IMR-90 (cell line): Measurements from ENCODE around the gene RASGRP4. TPM values are rescaled to one million over a fixed set of nuclear protein-coding genes. Genes with fewer than 3 reads are reported as not detected.
A peak's percentile ranks its signal among the peaks of the same experiment; 100 is the strongest.

Experiments used
- ATAC-seq: fragments of 200-7000 bp; cut with Tn5 transposase; 2 replicates; pipeline ENCODE4 v1.9.1; 2020; ENCODE audit warnings: low read depth, mild to moderate bottlenecking, moderate library complexity
- BruUV-seq: library from RNA; stranded (reverse); fragments of 400-500 nt; replicated peaks from 2 replicates; lab custom pipeline; 2021; lab: Mats Ljungman, UMichigan
- CTCF ChIA-PET: fragments of 300-600 bp; formaldehyde crosslinking; extraction: SDS; loops from one replicate; lab custom pipeline; 2021; ENCODE audit warnings: antibody characterized with exemption; lab: Yijun Ruan, JAX
- POLR2A ChIA-PET: fragments of 300-600 bp; sonication (Branson Sonifier 250); formaldehyde crosslinking; loops from one replicate; lab custom pipeline; 2022; ENCODE audit warnings: antibody characterized with exemption; ENCODE audit not compliant: unreplicated experiment; lab: Charles Lee
- DNase-seq: peaks from one replicate; pipeline ENCODE4 v3.0.0; 2013
- H2AFZ ChIP-seq: replicated peaks from 2 replicates; pipeline ENCODE3; 2013; ENCODE audit warnings: low read length, mild to moderate bottlenecking; ENCODE audit not compliant: poor library complexity
- H2AK5ac ChIP-seq: 2 replicates; pipeline ENCODE4 v1.6.1; 2013; ENCODE audit warnings: low read depth, low read length, inconsistent platforms
- H2AK9ac ChIP-seq: replicated peaks from 2 replicates; pipeline ENCODE3; 2013; ENCODE audit warnings: mild to moderate bottlenecking, low read depth, low read length, moderate library complexity; ENCODE audit not compliant: poor library complexity
- H2BK120ac ChIP-seq: 2 replicates; pipeline ENCODE4 v1.6.1; 2013; ENCODE audit warnings: low read depth, low read length, inconsistent platforms
- H2BK15ac ChIP-seq: 3 replicates; pipeline ENCODE4 v1.6.1; 2013; ENCODE audit warnings: low read depth, low read length, inconsistent platforms
- H2BK20ac ChIP-seq: 2 replicates; pipeline ENCODE4 v1.6.1; 2013; ENCODE audit warnings: low read depth, mild to moderate bottlenecking, inconsistent platforms, low read length, moderate library complexity
- H2BK5ac ChIP-seq: 2 replicates; pipeline ENCODE4 v1.6.1; 2013; ENCODE audit warnings: mild to moderate bottlenecking, low read depth, low read length, inconsistent platforms; ENCODE audit not compliant: poor library complexity, severe bottlenecking
- H3K14ac ChIP-seq: replicated peaks from 2 replicates; pipeline ENCODE4 v1.6.1; 2013; ENCODE audit warnings: low read depth, low read length, inconsistent platforms
- H3K18ac ChIP-seq: 2 replicates; pipeline ENCODE4 v1.6.1; 2013; ENCODE audit warnings: low read depth, low read length, control low read depth
- H3K23ac ChIP-seq: 2 replicates; pipeline ENCODE4 v1.6.1; 2013; ENCODE audit warnings: low read depth, low read length, inconsistent platforms
- H3K27ac ChIP-seq: 2 replicates; pipeline ENCODE4 v1.5.1; 2013; ENCODE audit warnings: mild to moderate bottlenecking, control low read depth, low read length; ENCODE audit not compliant: insufficient read depth
- H3K27me3 ChIP-seq: 2 replicates; pipeline ENCODE4 v1.6.1; 2013; ENCODE audit warnings: low read length; ENCODE audit not compliant: control insufficient read depth, insufficient read depth
- H3K36me3 ChIP-seq: 2 replicates; pipeline ENCODE4 v1.6.1; 2013; ENCODE audit warnings: low read length, mixed read lengths; ENCODE audit not compliant: control insufficient read depth, insufficient read depth
- H3K4ac ChIP-seq: 2 replicates; pipeline ENCODE4 v1.6.1; 2013; ENCODE audit warnings: low read depth, low read length, inconsistent platforms
- H3K4me1 ChIP-seq: 2 replicates; pipeline ENCODE4 v1.6.1; 2013; ENCODE audit warnings: low read length, mixed read lengths; ENCODE audit not compliant: control insufficient read depth, insufficient read depth
- H3K4me2 ChIP-seq: 2 replicates; pipeline ENCODE4 v1.6.1; 2013; ENCODE audit warnings: low read depth, mild to moderate bottlenecking, control low read depth, low read length, moderate library complexity
- H3K4me3 ChIP-seq: 2 replicates; pipeline ENCODE4 v1.5.1; 2013; ENCODE audit warnings: low read depth, mild to moderate bottlenecking, control low read depth, low read length, moderate library complexity; ENCODE audit not compliant: insufficient read depth
- H3K56ac ChIP-seq: 2 replicates; pipeline ENCODE4 v1.6.1; 2013; ENCODE audit warnings: low read length, inconsistent platforms; ENCODE audit not compliant: insufficient read depth; ENCODE audit errors: extremely low read depth
- H3K79me1 ChIP-seq, 2 experiments: 2 replicates each; pipeline ENCODE4 v1.6.1; 2013; ENCODE audit warnings: low read length in 2 of 2, inconsistent platforms in 1 of 2, low read depth in 1 of 2
- H3K9ac ChIP-seq: 2 replicates; pipeline ENCODE4 v1.6.1; 2013; ENCODE audit warnings: low read depth, low read length, control low read depth
- H3K9me1 ChIP-seq: 2 replicates; pipeline ENCODE4 v1.6.1; 2013; ENCODE audit warnings: low read length, inconsistent platforms; ENCODE audit not compliant: insufficient read depth
- H3K9me3 ChIP-seq: 2 replicates; pipeline ENCODE4 v1.6.1; 2013; ENCODE audit warnings: low read length; ENCODE audit not compliant: control insufficient read depth, insufficient read depth
- H4K20me1 ChIP-seq: 2 replicates; pipeline ENCODE4 v1.6.1; 2013; ENCODE audit warnings: low read length, inconsistent platforms; ENCODE audit not compliant: insufficient read depth
- H4K5ac ChIP-seq: 2 replicates; pipeline ENCODE4 v1.6.1; 2013; ENCODE audit warnings: mild to moderate bottlenecking, low read depth, low read length, control low read depth
- H4K8ac ChIP-seq, 2 experiments: 2 replicates each; pipeline ENCODE4 v1.6.1; 2013; ENCODE audit warnings: low read depth in 2 of 2, low read length in 2 of 2, control low read depth in 1 of 2, inconsistent platforms in 1 of 2
- H4K91ac ChIP-seq: 2 replicates; pipeline ENCODE4 v1.6.1; 2013; ENCODE audit warnings: low read depth, low read length, inconsistent platforms; ENCODE audit not compliant: insufficient read depth
- CEBPB ChIP-seq: IDR thresholded peaks from 2 replicates; pipeline ENCODE4 v1.6.1; 2012; ENCODE audit warnings: low read depth, low read length, improper control_type of control experiment
- CHD1 ChIP-seq: IDR thresholded peaks from 2 replicates; pipeline ENCODE4 v1.6.1; 2012; ENCODE audit warnings: low read depth, low read length, improper control_type of control experiment
- MAFK ChIP-seq: IDR thresholded peaks from 2 replicates; pipeline ENCODE4 v1.6.1; 2012; ENCODE audit warnings: low read depth, low read length, improper control_type of control experiment
- RAD21 ChIP-seq: IDR thresholded peaks from 2 replicates; pipeline ENCODE4 v1.6.1; 2012; ENCODE audit warnings: low read length, improper control_type of control experiment
- RCOR1 ChIP-seq: IDR thresholded peaks from 2 replicates; pipeline ENCODE4 v1.6.1; 2012; ENCODE audit warnings: mild to moderate bottlenecking, low read length, improper control_type of control experiment; ENCODE audit not compliant: insufficient replicate concordance
- RFX5 ChIP-seq: IDR thresholded peaks from 2 replicates; pipeline ENCODE4 v1.8.0; 2012; ENCODE audit warnings: low read depth, mild to moderate bottlenecking, low read length, moderate library complexity
- USF2 ChIP-seq: fragments of 150-350 bp; IDR thresholded peaks from 2 replicates; pipeline ENCODE4 v1.6.1; 2017; ENCODE audit warnings: mild to moderate bottlenecking, antibody characterized with exemption, low read length, low read depth
- WGBS, 2 experiments: methylation state at CpG; one replicate each; pipeline versions ENCODE4 v1.1.5 to v1.1.7; 2013; ENCODE audit warnings: missing lambda C conversion rate in 2 of 2; ENCODE audit not compliant: insufficient read length in 1 of 2; ENCODE audit errors: extremely low coverage in 2 of 2; 5-methylcytosine and 5-hydroxymethylcytosine counted together
- dilution Hi-C: fragments of 300-500 bp; cut with HindIII; formaldehyde crosslinking; loops from one replicate; pipeline ENCODE4 v1.14.3; 2018; ENCODE audit warnings: low sequenced_read_pairs; ENCODE audit not compliant: unreplicated experiment
- in situ Hi-C: fragments of 300-500 bp; cut with MboI; formaldehyde crosslinking; loops from 3 replicates; pipeline ENCODE4 v1.14.3; 2019; ENCODE audit warnings: low sequenced_read_pairs, inconsistent platforms, mixed read lengths
- intact Hi-C: fragments of 100-400 bp; cut with micrococcal nuclease; formaldehyde crosslinking; loops from 2 replicates; pipeline ENCODE4 v1.10.0; 2022
- polyA plus RNA-seq, 3 experiments: library from polyadenylated mRNA; depleted of rRNA; stranded (reverse); fragments of >200 nt; gene quantifications; 2 replicates each; pipeline ENCODE4 v1.2.3, GENCODE V29; 2012; ENCODE audit warnings: low replicate concordance in 1 of 3
- total RNA-seq: library from RNA; depleted of rRNA; stranded (reverse); fragments of >200 nt; gene quantifications from 2 replicates; pipeline ENCODE4 v1.2.3, GENCODE V29; 2012

RASGRP4 gene
- total and polyA plus RNA-seq, 2 of the 4 experiments (the other 2 are of a cell fraction): not detected

- H3K9me1 ChIP-seq: no peaks in the 10 kb centered on the region
- H3K4ac ChIP-seq: no peak overlapping the region
- no peak overlapping the region for H3K14ac ChIP-seq
- peak overlapping the region; percentile 98 for H2AFZ ChIP-seq
- H3K56ac ChIP-seq: no peak overlapping the region
- peaks cover 44% of the 10 kb centered on the region for H3K27me3 ChIP-seq
- H2BK15ac ChIP-seq: no peak overlapping the region
- peak overlapping the region; percentile 47 for H2AK9ac ChIP-seq
- H4K5ac ChIP-seq: no peak overlapping the region
- H3K4me3 ChIP-seq: peak overlapping the region; percentile 66
- peak overlapping the region; percentile 97 for H3K4me2 ChIP-seq
- H3K23ac ChIP-seq: no peak overlapping the region
- POLR2A ChIA-PET: interaction anchor here (0.6 kb wide), 2 partner anchors 11 to 13 kb away, joined by 3 to 4 read pairs; no protein-coding TSS in a partner anchor
- H3K18ac ChIP-seq: no peak overlapping the region
- H3K9me3 ChIP-seq: no peaks in the 10 kb centered on the region
- WGBS, 2 experiments: 3% methylated on average over 33 of the region's 68 CpGs; no CpG with 5 or more reads in 1 of the 2 experiments
- H3K27ac ChIP-seq: no peak overlapping the region
- H3K9ac ChIP-seq: no peak overlapping the region
- H3K79me1 ChIP-seq: no peaks in the 10 kb centered on the region
- intact Hi-C loops: no loop called here
- H2BK120ac ChIP-seq: no peak overlapping the region
- in situ Hi-C loops: no loop called here
- CTCF ChIA-PET: interaction anchor here (0.9 to 1.5 kb wide), 2 partner anchors 12 to 27 kb away, joined by 3 to 4 read pairs; partner anchors contain the start of genes CATSPERG and PSMD8
- no peak overlapping the region for H2BK5ac ChIP-seq
- H4K20me1 ChIP-seq: 0 out of 2 replicates have a peak, but pooled peaks cover 3% of the 10 kb centered on the region
- no peaks in the 10 kb centered on the region for H3K4me1 ChIP-seq
- no TSS peak for BruUV-seq
- TF ChIP-seq RAD21 (no peak), USF2 (no peak), RCOR1 (no peak), CHD1 (no peak), MAFK (no peak), CEBPB (no peak), RFX5 (no peak)
- DNase-seq: peak; percentile 49
- H3K36me3 ChIP-seq: no peaks in the 10 kb centered on the region
- H2BK20ac ChIP-seq: no peak overlapping the region
- dilution Hi-C loops: no loop called here
- H4K91ac ChIP-seq: no peak overlapping the region
- peak overlapping the region in 1 of 2 experiments; percentile 24; a peak in 1 of 4 replicates for H4K8ac ChIP-seq
- no peak overlapping the region for H2AK5ac ChIP-seq
- ATAC-seq: peak; percentile 83
Observed at GRCh38 chr19:38362076-38362945, 63.7 kb downstream of the RASGRP4 start.
